Cardiac muscle cell (in vitro differentiated cells and primary cell): ENCODE data around the gene PIK3AP1. TPM values are rescaled to one million over a fixed set of nuclear protein-coding genes. Genes with fewer than 3 reads are reported as not detected.
"Not testable (repeated sequence)": the region's sequence is repeated elsewhere in the genome, so short reads cannot be mapped to it uniquely, and the experiment has no call there.

Source experiments
- DNase-seq, 2 donors: peaks; one replicate each; pipeline versions ENCODE4 v3.0.0 to v3.0.0-alpha.2; 2010 to 2017; ENCODE audit warnings: low read depth in 1 of 2, low spot score in 1 of 2
- H3K27ac ChIP-seq: fragments of 200-600 bp; sonication (generic); 2 replicates; pipeline ENCODE4 v1.5.1; 2016
- H3K27me3 ChIP-seq: fragments of 200-600 bp; sonication (generic); 2 replicates; pipeline ENCODE4 v1.6.0; 2016; ENCODE audit warnings: control low read depth
- H3K36me3 ChIP-seq: fragments of 200-600 bp; sonication (generic); 2 replicates; pipeline ENCODE4 v1.5.1; 2016; ENCODE audit warnings: control low read depth
- H3K4me1 ChIP-seq: fragments of 200-600 bp; sonication (generic); 2 replicates; pipeline ENCODE4 v1.8.1; 2017; ENCODE audit warnings: low read depth, mild to moderate bottlenecking, mixed run types
- H3K4me3 ChIP-seq: fragments of 200-600 bp; sonication (generic); 2 replicates; pipeline ENCODE4 v1.5.1; 2016; ENCODE audit warnings: mild to moderate bottlenecking
- H3K9me3 ChIP-seq: fragments of 200-600 bp; sonication (generic); 2 replicates; pipeline ENCODE4 v1.5.1; 2017; ENCODE audit warnings: low read depth, mild to moderate bottlenecking, control low read depth
- CTCF ChIP-seq: IDR thresholded peaks from 2 replicates; pipeline ENCODE4 v1.5.1; 2012; ENCODE audit warnings: low read depth, mild to moderate bottlenecking, low read length
- polyA plus RNA-seq: library from polyadenylated mRNA; unstranded; fragments of >200 nt; fragmentation: Nextera tagmentation; extraction: Ambion mirVana; gene quantifications from 2 replicates; pipeline ENCODE4 v1.2.1, GENCODE V29; 2016
- total RNA-seq: library from RNA; depleted of rRNA; stranded (reverse); fragments of >200 nt; gene quantifications from 2 replicates; pipeline ENCODE4 v1.2.3, GENCODE V29; 2016

The PIK3AP1 gene
- total and polyA plus RNA-seq, 2 experiments from 2014 or later = 1.1 to 2.7 TPM

GRCh38 chr10:96747734-96748550, 27.6 kb upstream of the PIK3AP1 start:
- Histone ChIP-seq H3K27me3 (no peaks in the 10 kb centered on the region), H3K9me3 (no peaks in the 10 kb centered on the region), H3K27ac (no peak overlapping the region), H3K36me3 (no peaks in the 10 kb centered on the region), H3K4me3 (no peak overlapping the region), H3K4me1 (no peaks in the 10 kb centered on the region)
- no peak for TF ChIP-seq CTCF
- no peak for DNase-seq

GRCh38 chr10:96746503-96746902, 26.2 kb upstream of the PIK3AP1 start:
- Histone ChIP-seq H3K36me3 (no peaks in the 10 kb centered on the region), H3K9me3 (no peaks in the 10 kb centered on the region), H3K27me3 (no peaks in the 10 kb centered on the region), H3K4me1 (no peaks in the 10 kb centered on the region), H3K4me3 (no peak overlapping the region), H3K27ac (no peak overlapping the region)
- TF ChIP-seq CTCF = no peak
- peak in 1 of 2 donors; percentile 17 for DNase-seq

- Histone ChIP-seq H3K4me1 (no peaks in the 10 kb centered on the region), H3K27ac (no peak overlapping the region), H3K9me3 (no peaks in the 10 kb centered on the region), H3K4me3 (no peak overlapping the region), H3K27me3 (no peaks in the 10 kb centered on the region), H3K36me3 (no peaks in the 10 kb centered on the region)
- DNase-seq = no peak
- TF ChIP-seq CTCF = no peak
Measured at GRCh38 chr10:96745950-96746349, 25.6 kb upstream of the PIK3AP1 start.

GRCh38 chr10:96743988-96744585, 23.8 kb upstream of the PIK3AP1 start:
- TF ChIP-seq CTCF = peak; percentile 9
- H3K4me3 ChIP-seq = no peak overlapping the region
- no peaks in the 10 kb centered on the region for H3K9me3 ChIP-seq
- no peaks in the 10 kb centered on the region for H3K27me3 ChIP-seq
- H3K36me3 ChIP-seq = no peaks in the 10 kb centered on the region
- no peak overlapping the region for H3K27ac ChIP-seq
- no peaks in the 10 kb centered on the region for H3K4me1 ChIP-seq
- DNase-seq = peak in 1 of 2 donors; percentile 32

- not testable (repeated sequence) for H3K4me1 ChIP-seq, H3K27me3 ChIP-seq, DNase-seq
Measured at GRCh38 chr10:96741557-96741956, 21.2 kb upstream of the PIK3AP1 start.

More at GRCh38 chr10:96741557-96741956, 21.2 kb upstream of the PIK3AP1 start:
- H3K36me3 ChIP-seq, H3K9me3 ChIP-seq, H3K27ac ChIP-seq, H3K4me3 ChIP-seq: not testable (repeated sequence)
